Activated naive CD4-positive, alpha-beta T cell treated with anti-CD3 and anti-CD28 coated beads for 36 hours (primary cell): ENCODE results near the gene MRPL14. TPM values are rescaled to one million over a fixed set of nuclear protein-coding genes. Genes with fewer than 3 reads are reported as not detected.
"Not testable (repeated sequence)": the region's sequence is repeated elsewhere in the genome, so short reads cannot be mapped to it uniquely, and the experiment has no call there.

ENCODE experiments used
- CTCF ChIA-PET: fragments of 350-600 bp; sonication (Branson Sonifier 250); formaldehyde crosslinking; loops from one replicate; lab custom pipeline; 2021; ENCODE audit warnings: antibody characterized with exemption; lab: Charles Lee
- DNase-seq: peaks from one replicate; pipeline ENCODE4 v3.0.0-alpha.2; 2020
- H3K27ac Mint-ChIP-seq: one replicate; pipeline ENCODE4 v1.8.0; 2021; ENCODE audit warnings: mild to moderate bottlenecking, mixed read lengths
- H3K27me3 Mint-ChIP-seq: one replicate; pipeline ENCODE4 v1.8.0; 2021; ENCODE audit warnings: low read depth, mixed read lengths
- H3K36me3 Mint-ChIP-seq: one replicate; pipeline ENCODE4 v1.8.0; 2021; ENCODE audit warnings: low read depth, mixed read lengths
- H3K4me1 Mint-ChIP-seq: one replicate; pipeline ENCODE4 v1.8.0; 2021; ENCODE audit warnings: low read depth, mixed read lengths
- H3K4me3 Mint-ChIP-seq: one replicate; pipeline ENCODE4 v1.8.0; 2021; ENCODE audit warnings: mild to moderate bottlenecking, moderate library complexity, mixed read lengths
- H3K9me3 Mint-ChIP-seq: one replicate; pipeline ENCODE4 v1.8.0; 2021; ENCODE audit warnings: mixed read lengths
- intact Hi-C: fragments of 100-400 bp; cut with micrococcal nuclease; formaldehyde crosslinking; loops from one replicate; pipeline ENCODE4 v1.15.1; 2023
- total RNA-seq, 2 experiments: library from RNA; stranded (reverse); gene quantifications; one replicate each; pipeline ENCODE4 v1.2.3, GENCODE V29; 2021

MRPL14 gene
- total RNA-seq, 2 experiments from 2014 or later = 40.9 to 41.0 TPM

- DNase-seq = no peak
- CTCF ChIA-PET = interaction anchor here (0.7 kb wide), 2 partner anchors 31 to 92 kb away, joined by 3 to 4 read pairs; no protein-coding TSS in a partner anchor
- H3K27ac Mint-ChIP-seq = no peak overlapping the region
- no peaks in the 10 kb centered on the region for H3K4me1 Mint-ChIP-seq
- intact Hi-C loops = no loop called here
- no peaks in the 10 kb centered on the region for H3K27me3 Mint-ChIP-seq
- H3K4me3 Mint-ChIP-seq = no peak overlapping the region
- peaks cover 13% of the 10 kb centered on the region for H3K36me3 Mint-ChIP-seq
- no peaks in the 10 kb centered on the region for H3K9me3 Mint-ChIP-seq
These were observed 21.1 kb downstream of the MRPL14 start for GRCh38 chr6:44105993-44106740.

- Mint-ChIP-seq H3K4me1 (no peaks in the 10 kb centered on the region), H3K4me3 (no peak overlapping the region), H3K27me3 (no peaks in the 10 kb centered on the region), H3K27ac (no peak overlapping the region), H3K9me3 (no peaks in the 10 kb centered on the region), H3K36me3 (peaks cover 12% of the 10 kb centered on the region)
- CTCF ChIA-PET = no interaction called here
- DNase-seq = no peak
- intact Hi-C loops = no loop called here
These were observed 22.1 kb downstream of the MRPL14 start for GRCh38 chr6:44105146-44105545.

DNA sequence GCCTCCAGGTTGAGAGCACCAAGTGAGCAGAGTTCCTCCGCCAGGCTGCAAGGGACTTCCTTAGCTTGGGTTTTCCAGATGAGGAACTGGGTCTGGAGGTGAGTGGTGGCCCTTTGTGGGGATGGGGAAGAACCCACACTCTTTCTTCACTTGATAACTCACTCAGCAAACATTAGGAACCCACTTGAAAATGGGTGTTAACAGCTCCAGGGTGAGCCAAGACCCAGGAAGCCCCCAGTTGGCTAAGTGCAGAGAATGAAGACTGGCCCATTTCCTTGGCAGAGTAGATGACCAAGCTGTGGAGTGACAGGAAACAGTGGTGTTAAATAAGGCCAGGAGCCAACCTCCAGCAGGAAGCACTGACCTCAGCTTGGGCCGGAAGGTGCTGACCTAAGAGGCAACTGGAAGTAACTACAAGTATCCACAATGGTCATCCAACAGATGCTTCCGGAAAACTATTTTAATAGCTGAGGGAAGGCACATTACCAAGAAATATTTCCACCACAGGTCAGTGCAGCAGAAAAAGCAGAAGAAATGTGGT, 22.7 kb downstream of the MRPL14 start:
- Mint-ChIP-seq H3K4me3 (no peak overlapping the region), H3K4me1 (no peaks in the 10 kb centered on the region), H3K27me3 (no peaks in the 10 kb centered on the region), H3K36me3 (peaks cover 10% of the 10 kb centered on the region), H3K27ac (no peak overlapping the region), H3K9me3 (no peaks in the 10 kb centered on the region)
- DNase-seq = no peak
- intact Hi-C loops = no loop called here
- CTCF ChIA-PET = no interaction called here

GRCh38 chr6:44102527-44102926, 24.7 kb downstream of the MRPL14 start:
- Mint-ChIP-seq H3K36me3 (peaks cover 6% of the 10 kb centered on the region), H3K4me3 (no peak overlapping the region), H3K9me3 (no peaks in the 10 kb centered on the region), H3K27me3 (no peaks in the 10 kb centered on the region), H3K27ac (no peak overlapping the region), H3K4me1 (no peaks in the 10 kb centered on the region)
- intact Hi-C loops = no loop called here
- DNase-seq = no peak
- CTCF ChIA-PET = interaction anchor here (0.7 to 0.9 kb wide), 2 partner anchors 23 to 243 kb away, joined by 3 read pairs; no protein-coding TSS in a partner anchor

DNA sequence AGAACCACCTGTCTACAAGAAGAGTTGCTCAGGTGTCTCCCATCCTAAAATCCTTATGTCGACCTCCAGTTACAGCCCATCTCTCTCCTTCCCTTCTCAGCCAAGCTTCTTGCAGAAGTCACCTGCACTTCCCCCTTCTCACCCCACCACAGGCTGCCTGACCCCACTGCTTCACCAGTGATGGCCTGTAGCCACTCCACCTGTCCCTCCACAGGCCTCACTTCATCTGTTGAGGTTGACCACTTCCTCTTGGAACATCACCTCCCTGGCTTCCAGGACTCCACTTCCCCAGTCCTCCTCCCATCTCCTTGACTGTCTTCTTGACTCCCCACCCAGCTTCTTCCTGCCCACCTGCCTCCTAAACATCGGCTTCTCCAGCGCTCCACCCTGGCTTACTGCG, 25.4 kb downstream of the MRPL14 start:
- CTCF ChIA-PET = interaction anchor here (0.9 kb wide), 1 partner anchor 23 kb away, joined by 3 read pairs; no protein-coding TSS in a partner anchor
- H3K27ac Mint-ChIP-seq = no peak overlapping the region
- no peaks in the 10 kb centered on the region for H3K9me3 Mint-ChIP-seq
- no peaks in the 10 kb centered on the region for H3K4me1 Mint-ChIP-seq
- intact Hi-C loops = no loop called here
- H3K36me3 Mint-ChIP-seq = peaks cover 6% of the 10 kb centered on the region
- H3K27me3 Mint-ChIP-seq = no peaks in the 10 kb centered on the region
- no peak overlapping the region for H3K4me3 Mint-ChIP-seq
- no peak for DNase-seq

DNA sequence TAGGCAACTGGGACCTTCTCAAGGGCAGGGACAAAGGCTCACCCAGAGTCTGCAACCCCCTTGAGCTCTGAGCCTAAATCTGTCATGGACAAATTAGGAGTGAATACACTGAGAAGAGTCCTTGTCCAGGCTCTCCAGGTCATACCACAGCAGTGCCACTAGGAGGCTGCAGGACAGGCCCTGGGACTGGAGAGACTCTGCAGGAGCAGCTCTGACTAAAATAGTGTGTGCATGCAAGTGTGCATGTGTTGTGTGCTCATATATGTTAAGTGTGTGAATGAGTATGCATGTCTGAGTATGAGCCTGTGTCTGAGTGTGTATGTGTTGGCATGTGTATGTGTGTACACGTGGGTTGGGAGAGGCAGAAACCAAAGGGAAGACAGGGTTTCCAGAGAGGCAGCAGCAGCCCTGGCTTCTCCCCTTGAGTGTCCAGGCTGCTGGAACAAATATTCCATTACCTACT, 27.1 kb downstream of the MRPL14 start:
- DNase-seq = peak; percentile 22
- intact Hi-C loops = no loop called here
- CTCF ChIA-PET = interaction anchor here (1.2 to 5.2 kb wide), 2 partner anchors 50 to 133 kb away, joined by 3 to 38 read pairs; no protein-coding TSS in a partner anchor
- Mint-ChIP-seq H3K36me3 (peaks cover 3% of the 10 kb centered on the region), H3K9me3 (no peaks in the 10 kb centered on the region), H3K4me1 (no peaks in the 10 kb centered on the region), H3K27me3 (no peaks in the 10 kb centered on the region), H3K4me3 (no peak overlapping the region), H3K27ac (no peak overlapping the region)

GRCh38 chr6:44099192-44099591, 28.1 kb downstream of the MRPL14 start:
- no peaks in the 10 kb centered on the region for H3K4me1 Mint-ChIP-seq
- no peak overlapping the region for H3K27ac Mint-ChIP-seq
- CTCF ChIA-PET = interaction anchor here (1.1 to 5.2 kb wide), 4 partner anchors 51 to 165 kb away, joined by 3 to 38 read pairs (median 5); no protein-coding TSS in a partner anchor
- no peak for DNase-seq
- no peak overlapping the region for H3K4me3 Mint-ChIP-seq
- intact Hi-C loops = loop anchor here (5.0 kb wide), 1 partner anchor 138 kb away; no protein-coding TSS in a partner anchor
- H3K36me3 Mint-ChIP-seq = peaks cover 3% of the 10 kb centered on the region
- no peaks in the 10 kb centered on the region for H3K27me3 Mint-ChIP-seq
- no peaks in the 10 kb centered on the region for H3K9me3 Mint-ChIP-seq

- no peaks in the 10 kb centered on the region for H3K9me3 Mint-ChIP-seq
- DNase-seq = no peak
- CTCF ChIA-PET = interaction anchor here (0.6 to 5.2 kb wide), 7 partner anchors 12 to 75 kb away, joined by 3 to 38 read pairs (median 5); no protein-coding TSS in a partner anchor
- no peak overlapping the region for H3K4me3 Mint-ChIP-seq
- no peaks in the 10 kb centered on the region for H3K27me3 Mint-ChIP-seq
- intact Hi-C loops = loop anchor here (2.0 to 5.0 kb wide), 2 partner anchors 139 to 241 kb away; no protein-coding TSS in a partner anchor
- H3K27ac Mint-ChIP-seq = no peak overlapping the region
- H3K4me1 Mint-ChIP-seq = no peaks in the 10 kb centered on the region
- no peaks in the 10 kb centered on the region for H3K36me3 Mint-ChIP-seq
These were observed 29.4 kb downstream of the MRPL14 start for GRCh38 chr6:44097782-44098317.

DNA sequence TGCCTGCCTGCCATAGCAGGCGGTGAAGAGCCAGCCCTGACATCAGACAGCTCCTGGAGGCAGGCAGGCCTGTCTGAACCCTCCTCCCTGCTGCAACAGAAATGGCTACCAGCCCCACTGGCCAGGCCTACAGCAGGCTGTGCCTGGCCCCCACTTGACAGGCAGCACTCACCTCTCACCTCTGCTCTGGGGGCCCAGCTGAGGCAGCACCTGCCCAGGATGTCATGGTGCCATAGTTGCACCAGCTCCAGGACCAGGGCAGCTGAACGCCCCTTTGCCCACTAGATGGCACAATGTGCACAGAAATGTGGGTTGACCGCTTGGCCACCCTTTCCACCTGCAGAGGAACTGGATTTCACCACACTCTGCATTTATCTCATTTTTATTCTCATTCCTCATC, 30.6 kb downstream of the MRPL14 start:
- H3K4me3 Mint-ChIP-seq = no peak overlapping the region

DNA sequence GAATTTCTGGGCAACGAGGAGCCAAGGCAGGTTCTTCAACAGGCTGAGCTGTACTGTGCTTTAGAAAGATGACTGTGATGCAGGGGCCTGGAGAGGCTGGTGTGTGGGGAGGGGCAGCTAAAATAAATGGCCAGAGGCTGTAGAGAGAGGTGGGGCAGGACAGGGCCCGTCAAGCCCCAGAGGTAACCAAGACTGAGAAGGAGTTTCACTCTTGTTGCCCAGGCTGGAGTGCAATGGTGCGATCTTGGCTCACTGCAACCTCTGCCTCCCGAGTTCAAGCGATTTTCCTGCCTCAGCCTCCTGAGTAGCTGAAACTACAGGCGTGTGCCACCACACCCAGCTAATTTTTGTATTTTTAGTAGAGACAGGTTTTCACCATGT, 32.0 kb downstream of the MRPL14 start:
- H3K36me3 Mint-ChIP-seq, H3K27ac Mint-ChIP-seq, H3K27me3 Mint-ChIP-seq, H3K4me1 Mint-ChIP-seq, H3K4me3 Mint-ChIP-seq, DNase-seq, H3K9me3 Mint-ChIP-seq: not testable (repeated sequence)
- CTCF ChIA-PET = interaction anchor here (1.3 to 1.5 kb wide), 2 partner anchors 9 to 58 kb away, joined by 4 to 9 read pairs; no protein-coding TSS in a partner anchor
- intact Hi-C loops = loop anchor here (5.0 kb wide), 1 partner anchor 142 kb away; no protein-coding TSS in a partner anchor

More for the DNA sequence above, 30.6 kb downstream of the MRPL14 start:
- DNase-seq = peak; percentile 89
- intact Hi-C loops = loop anchor here (1.0 to 5.0 kb wide), 4 partner anchors 56 to 242 kb away; partner anchors contain the start of gene NFKBIE
- Mint-ChIP-seq H3K27me3 (no peaks in the 10 kb centered on the region), H3K9me3 (no peaks in the 10 kb centered on the region), H3K27ac (no peak overlapping the region), H3K36me3 (no peaks in the 10 kb centered on the region), H3K4me1 (no peaks in the 10 kb centered on the region)
- CTCF ChIA-PET = interaction anchor here (0.6 to 5.2 kb wide), 16 partner anchors 17 to 246 kb away, joined by 3 to 38 read pairs (median 3); partner anchors contain the start of genes CAPN11, SLC35B2 and SPATS1

DNA sequence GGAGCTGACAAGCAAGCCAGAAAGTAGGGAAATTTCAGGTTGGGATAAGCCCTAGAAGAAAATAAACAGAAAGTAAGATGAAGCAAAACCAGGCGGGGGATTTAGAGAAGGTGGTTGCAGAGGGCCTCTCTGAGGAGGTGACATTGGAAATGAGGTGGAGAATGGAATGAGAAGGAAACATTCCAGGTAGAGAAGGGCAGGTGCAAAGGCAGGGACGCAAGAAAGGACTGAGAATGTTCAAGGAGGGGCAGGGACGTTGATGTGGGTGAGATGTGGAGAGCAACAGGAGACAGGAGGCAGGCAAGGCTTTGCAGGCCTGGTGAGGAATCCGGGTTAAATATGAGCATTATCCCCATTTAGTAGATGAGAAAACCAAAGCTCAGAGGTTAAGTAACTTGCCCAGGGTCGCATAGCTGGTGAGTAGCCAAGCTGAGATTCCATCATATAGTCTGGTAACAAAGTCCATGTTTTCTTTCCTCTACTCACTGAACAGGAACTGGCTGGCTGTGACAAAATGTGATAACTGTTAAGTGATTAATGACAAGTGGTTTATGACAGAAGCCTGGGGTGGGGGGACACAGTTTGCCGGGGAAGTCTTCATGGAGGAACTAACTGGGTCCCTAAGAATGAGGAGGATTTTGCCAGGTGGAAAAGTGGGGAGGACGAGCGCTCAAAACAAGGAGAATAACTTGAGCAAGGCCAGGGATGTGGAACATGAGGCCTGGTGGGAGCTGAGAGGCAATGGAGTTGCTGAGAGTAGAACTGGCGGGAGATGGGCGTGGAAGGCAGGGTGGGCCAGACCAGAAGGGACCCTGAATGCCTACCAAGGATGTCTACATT, 32.6 kb downstream of the MRPL14 start:
- Mint-ChIP-seq H3K9me3 (no peaks in the 10 kb centered on the region), H3K27ac (no peak overlapping the region), H3K36me3 (no peaks in the 10 kb centered on the region), H3K27me3 (no peaks in the 10 kb centered on the region), H3K4me1 (no peaks in the 10 kb centered on the region), H3K4me3 (no peak overlapping the region)
- no peak for DNase-seq
- CTCF ChIA-PET = interaction anchor here (0.6 to 1.5 kb wide), 3 partner anchors 9 to 59 kb away, joined by 3 to 9 read pairs (median 4); no protein-coding TSS in a partner anchor
- intact Hi-C loops = loop anchor here (5.0 kb wide), 1 partner anchor 143 kb away; no protein-coding TSS in a partner anchor
